HG03064 (cell line): Measurements from ENCODE around the gene ATAD3A.
"Not testable (repeated sequence)": the region's sequence is repeated elsewhere in the genome, so short reads cannot be mapped to it uniquely, and the experiment has no call there.

ENCODE experiments used
- ATAC-seq: cut with Tn5 transposase; IDR thresholded peaks from one replicate; pipeline ENCODE4 v1.9.1; 2021; ENCODE audit warnings: low read depth; ENCODE audit not compliant: unreplicated experiment

The ATAD3A gene

GRCh38 chr1:1552263-1552639, 40.3 kb downstream of the ATAD3A start:
- no peak for ATAC-seq

- no peak for ATAC-seq
Observed at GRCh38 chr1:1553821-1554494, 42.0 kb downstream of the ATAD3A start.

GRCh38 chr1:1554550-1554925, 42.6 kb downstream of the ATAD3A start:
- ATAC-seq, result no peak

DNA sequence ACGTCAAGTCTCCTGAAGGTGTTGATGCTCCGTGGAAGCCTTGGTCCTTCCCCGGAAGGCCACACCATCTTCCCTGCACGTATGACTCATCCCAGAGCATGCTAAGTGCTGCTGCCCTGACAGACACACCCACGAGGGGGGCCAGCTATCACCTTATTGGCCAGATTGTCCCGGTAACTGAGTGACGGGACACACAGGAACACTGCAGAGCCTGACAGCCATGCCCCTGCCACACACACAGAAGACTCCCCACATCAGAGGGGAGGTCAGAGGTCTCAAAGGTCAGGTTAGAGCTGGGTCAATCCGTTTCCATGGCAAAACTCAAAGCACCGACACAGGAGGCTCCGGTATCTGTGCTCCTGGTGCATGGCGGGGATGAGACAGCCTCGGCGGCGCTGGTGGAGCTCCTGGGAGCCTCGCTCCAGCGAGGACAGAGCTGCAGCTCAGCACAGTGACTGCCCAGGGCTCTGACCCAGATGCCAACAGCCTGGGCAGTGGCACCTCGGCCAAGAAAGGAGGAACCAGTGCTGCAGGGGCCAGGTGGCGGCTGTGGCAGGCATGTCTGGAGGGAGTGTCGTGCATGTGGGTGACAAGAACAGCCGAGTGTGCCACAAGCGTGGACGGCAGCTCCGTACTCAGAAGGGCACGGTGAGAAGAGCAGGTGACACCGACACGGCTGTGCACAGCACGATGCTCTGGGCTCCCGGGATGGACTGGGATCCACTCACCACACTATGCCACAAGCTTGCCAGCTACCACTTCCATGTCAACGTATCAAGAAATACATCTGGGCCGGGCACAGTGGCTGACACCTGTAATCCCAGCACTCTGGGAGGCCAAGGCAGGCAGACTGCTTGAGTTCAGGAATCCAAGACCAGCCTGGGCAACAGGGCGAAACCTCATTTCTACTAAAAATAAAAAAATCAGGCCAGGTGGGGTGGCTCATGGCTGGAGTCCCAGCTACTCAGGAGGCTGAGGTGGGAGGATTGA, 43.3 kb downstream of the ATAD3A start:
- ATAC-seq, result no peak

GRCh38 chr1:1556505-1556904, 44.5 kb downstream of the ATAD3A start:
- ATAC-seq, result no peak

DNA sequence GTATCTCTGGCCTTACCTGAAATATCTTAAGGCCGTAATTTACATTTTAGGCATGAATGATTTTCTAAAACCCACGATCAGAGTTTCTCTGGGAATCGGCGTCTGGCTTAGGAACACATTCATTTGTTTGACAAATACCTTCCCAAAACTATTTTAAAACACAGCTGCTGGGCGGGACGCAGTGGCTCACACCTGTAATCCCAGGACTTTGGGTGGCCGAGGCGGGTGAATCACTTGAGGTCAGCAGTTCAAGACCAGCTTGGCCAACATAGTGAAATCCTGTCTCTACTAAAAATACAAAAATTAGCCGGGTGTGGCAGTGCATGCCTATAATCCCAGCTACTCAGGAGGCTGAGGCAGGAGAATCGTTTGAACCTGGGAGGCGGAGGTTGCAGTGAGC, 45.0 kb downstream of the ATAD3A start:
- not testable (repeated sequence) for ATAC-seq

DNA sequence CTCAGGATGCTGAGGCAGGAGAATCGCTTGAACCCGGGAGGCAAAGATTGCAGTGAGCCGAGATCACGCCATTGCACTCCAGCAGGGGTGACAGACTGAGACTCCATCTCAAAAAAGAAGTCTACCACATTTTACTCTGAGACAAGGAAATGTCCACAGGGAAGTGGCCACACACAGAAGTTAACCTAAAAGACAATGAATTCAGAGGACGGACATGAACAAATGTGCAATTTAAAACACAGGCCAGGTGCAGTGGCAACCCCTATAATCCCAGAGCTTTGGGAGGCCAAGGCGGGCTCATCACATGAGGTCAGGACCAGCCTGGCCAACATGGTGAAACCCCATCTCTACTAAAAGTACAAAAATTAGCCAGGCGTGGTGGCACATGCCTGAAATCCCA, 45.7 kb downstream of the ATAD3A start:
- ATAC-seq, result not testable (repeated sequence)

DNA sequence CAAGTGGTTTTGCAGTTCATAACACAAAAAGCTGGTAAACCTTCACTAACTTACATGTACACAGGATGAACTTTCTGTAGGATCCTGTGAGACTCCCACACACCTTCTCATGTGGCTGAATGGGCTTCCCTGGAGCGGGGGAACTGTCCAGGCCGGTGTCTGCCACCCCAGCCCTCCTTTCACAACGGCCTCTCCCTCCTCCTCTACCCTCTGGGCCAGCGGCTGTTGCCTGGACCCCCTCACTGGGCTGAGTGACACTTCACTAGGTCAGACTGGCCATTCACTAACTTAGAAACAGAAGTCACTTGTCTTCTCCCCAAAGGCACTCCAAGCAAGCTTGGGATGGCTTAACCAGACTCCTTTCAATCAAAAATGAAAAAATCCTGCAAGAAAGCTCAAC, 46.6 kb downstream of the ATAD3A start:
- ATAC-seq, result no peak

DNA sequence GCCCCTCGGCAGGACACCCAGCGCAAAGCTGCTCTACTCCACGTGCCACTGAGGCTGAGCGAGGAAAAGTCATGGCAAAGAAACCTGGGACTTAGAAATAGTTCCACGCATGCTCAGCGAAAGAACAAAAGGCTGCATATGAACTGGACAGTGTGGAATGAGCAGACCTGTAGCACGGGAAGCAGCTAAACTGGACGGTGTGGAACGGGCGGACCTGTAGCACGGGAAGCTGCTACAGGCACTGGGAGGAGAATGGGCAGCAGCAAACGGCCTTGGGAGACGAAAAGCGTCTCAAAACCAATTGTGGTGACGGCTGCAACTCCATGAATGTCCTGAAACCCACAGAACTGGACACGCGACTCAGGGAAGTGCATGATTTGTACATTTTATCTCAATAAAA, 47.1 kb downstream of the ATAD3A start:
- no peak for ATAC-seq

DNA sequence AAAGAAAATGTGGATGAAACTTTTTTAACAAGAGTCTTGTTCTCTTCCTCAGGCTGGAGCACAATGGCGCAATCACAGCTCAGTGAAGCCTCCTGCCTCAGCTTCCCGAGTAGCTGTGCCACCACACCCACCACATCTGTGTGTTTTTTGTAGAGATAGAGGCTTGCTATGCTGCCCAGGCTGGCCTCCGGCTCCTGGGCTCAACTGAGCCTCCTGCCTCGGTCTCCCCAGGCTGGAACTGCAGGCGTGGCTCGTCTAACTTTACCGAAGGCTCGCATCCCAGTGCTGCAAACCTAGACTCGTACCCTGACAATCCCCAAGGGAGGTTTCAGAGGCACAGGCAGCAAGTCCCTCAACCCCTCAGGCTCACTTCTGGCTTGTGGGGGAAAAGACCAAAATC, 48.2 kb downstream of the ATAD3A start:
- no peak for ATAC-seq

GRCh38 chr1:1561801-1562470, 50.0 kb downstream of the ATAD3A start:
- no peak for ATAC-seq

GRCh38 chr1:1562556-1563195, 50.7 kb downstream of the ATAD3A start:
- ATAC-seq, result no peak

- ATAC-seq, result no peak
Observed at GRCh38 chr1:1563688-1564087, 51.7 kb downstream of the ATAD3A start.

DNA sequence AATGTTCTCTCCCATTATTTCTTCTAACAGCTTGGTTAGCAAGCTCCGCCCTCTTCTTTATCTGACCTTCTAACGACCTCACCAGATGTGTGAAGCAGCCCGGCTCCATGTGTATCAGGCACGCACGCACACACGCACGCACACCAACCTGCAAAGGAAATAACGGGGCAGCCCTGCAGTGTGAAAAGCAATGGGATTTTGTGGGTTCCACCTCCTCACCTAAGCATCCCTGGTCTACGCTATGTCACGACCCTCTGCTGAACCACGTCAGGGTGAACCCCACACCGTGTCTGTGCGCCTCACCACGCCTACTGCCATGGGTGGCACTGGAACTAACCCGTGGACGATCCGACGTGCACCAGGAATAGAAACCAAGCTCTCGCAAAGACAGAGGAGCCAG, 52.3 kb downstream of the ATAD3A start:
- ATAC-seq, result no peak

DNA sequence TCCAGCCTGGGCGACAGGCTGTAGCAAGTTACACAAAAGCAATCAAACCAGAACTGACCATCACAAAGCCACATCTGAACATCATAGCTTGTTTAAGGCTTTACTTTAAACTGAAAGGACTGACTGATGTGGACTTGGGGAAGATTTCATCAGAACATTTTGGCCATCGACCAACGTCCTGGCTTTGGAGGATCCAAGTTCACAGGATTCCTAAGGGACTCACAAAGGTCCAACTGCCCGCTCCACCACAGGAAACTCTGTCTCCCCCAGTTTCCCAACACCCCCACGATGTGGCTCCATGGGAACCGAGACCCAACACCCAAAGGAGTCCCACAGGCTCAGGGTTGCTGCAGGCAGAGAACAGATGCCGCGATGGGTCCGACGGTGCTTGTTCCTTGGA, 53.4 kb downstream of the ATAD3A start:
- no peak for ATAC-seq

DNA sequence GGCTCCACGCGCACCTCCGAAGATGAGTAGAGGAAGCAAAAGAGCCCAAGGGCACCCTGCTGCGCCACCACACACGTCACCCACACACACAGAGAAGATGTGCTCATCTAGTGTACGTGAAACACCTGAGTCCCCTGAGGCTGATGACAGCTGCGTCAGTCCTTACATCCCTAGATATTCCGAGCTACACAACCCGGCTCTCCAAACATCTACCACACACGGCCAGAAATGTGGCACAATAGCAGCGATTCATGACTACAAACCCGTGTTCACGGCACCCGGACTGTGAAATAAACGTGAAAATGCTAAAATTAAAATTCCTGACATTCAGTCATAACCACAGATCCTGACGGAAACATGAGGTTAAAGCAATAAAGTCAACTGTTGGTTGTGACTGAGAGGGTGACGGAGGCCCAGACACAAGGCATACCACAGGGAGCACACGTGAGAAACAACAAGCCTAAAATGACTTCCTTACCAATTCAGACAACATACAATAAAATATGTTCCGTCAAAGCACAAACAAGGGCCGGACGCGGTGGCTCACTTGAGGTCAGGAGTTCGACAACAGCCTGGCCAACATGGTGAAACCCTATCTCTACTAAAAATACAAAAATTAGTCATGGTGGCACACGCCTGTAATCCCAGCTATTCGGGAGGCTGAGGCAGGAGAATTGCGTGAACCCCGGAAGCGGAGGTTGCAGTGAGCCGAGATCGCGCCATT, 55.4 kb downstream of the ATAD3A start:
- no peak for ATAC-seq

- ATAC-seq, result no peak
Observed at GRCh38 chr1:1567891-1568291, 55.9 kb downstream of the ATAD3A start.

DNA sequence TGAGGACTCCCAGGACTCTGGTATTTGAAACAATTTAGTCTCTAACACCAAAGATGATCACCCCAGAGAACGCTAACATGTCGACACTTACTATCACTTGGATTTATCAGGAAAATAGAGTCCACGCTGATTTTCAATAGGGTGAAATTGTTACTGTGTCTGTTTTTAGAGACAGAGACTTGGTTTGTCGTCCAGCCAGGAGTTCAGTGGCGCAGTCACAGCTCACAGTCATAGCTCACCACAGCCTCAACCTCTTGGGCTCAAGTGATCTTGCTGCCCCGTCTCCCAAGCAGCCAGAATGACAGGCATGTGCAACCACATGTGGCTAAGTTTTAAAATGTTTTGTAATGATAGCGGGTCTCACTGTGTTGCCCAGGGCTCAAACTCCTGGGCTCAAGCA, 57.4 kb downstream of the ATAD3A start:
- no peak for ATAC-seq

DNA sequence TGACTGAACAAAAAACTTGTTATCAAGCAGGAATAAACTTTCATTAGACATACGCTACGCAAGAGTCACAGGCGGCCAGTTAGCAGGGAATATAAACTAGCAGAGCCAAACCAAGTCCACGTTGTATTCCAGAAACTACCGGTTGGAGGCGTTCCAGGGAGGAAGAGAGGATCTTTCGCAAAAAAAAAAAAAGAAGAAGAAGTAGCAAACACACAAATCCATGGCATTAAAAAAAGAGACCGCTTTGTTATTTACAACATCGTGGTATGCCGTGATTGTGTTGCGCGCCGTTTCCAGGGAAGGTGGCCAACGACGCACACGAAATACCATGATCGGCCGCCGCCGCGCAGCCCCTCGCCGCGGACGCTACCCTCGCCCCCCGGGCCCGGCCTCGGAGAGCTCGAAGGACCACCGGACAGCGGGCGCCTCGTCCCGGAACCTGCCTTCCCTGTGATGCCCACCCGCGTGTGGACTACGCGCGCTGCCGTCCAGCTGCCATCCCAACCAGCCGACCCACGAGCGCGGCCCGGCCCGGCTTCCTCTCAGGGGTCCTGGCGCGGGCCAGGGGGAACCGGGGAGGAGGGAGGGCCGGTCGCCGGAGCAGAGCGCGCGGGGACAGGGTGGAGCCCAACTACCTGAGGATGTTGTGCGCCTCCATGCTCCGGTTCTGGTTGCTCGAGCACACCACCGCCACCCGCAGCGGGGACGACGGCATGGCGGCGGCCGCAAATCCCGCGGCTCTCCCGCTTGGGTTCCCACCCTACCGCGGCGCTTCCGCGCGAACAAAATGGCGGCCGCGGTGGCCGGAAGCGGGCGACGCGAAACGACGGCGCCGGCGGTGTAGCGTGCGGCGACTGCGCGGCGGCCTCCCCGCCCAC, 62.1 kb downstream of the ATAD3A start:
- ATAC-seq, result peak; percentile 51
